ENCODE measurements around the gene TSN.

- no peak for TF ChIP-seq TAF1 (IDR thresholded peaks at IDR 0.05; ENCODE audit: low read depth, low read length)
- no peak for TF ChIP-seq POLR2AphosphoS5 (IDR thresholded peaks at IDR 0.05; ENCODE audit: low read depth, low read length)
- no peak for TF ChIP-seq POLR2A (IDR thresholded peaks at IDR 0.05; ENCODE audit: low read depth, low read length)
- TF ChIP-seq PAX5 (IDR thresholded peaks at IDR 0.05; ENCODE audit: insufficient read depth, low read length, severe bottlenecking): no peak
- no peak for TF ChIP-seq SPI1 (IDR thresholded peaks at IDR 0.05; ENCODE audit: low read depth, low read length)
- TF ChIP-seq POU2F2 (IDR thresholded peaks at IDR 0.05; ENCODE audit: low read depth, low read length): no peak
Measured at GRCh38 chr2:121816797-121817196, 61.3 kb downstream of the TSN start.

Measured in GM12891 (cell line).